Measurements from ENCODE around the gene HOXD9. TPM values are rescaled to one million over a fixed set of nuclear protein-coding genes. Genes with fewer than 3 reads are reported as not detected.
A peak's percentile ranks its signal among the peaks of the same experiment; 100 is the strongest.

HOXD9 gene
- total RNA-seq, 4 donors from 2014 or later: 2.7 to 13.3 (median 7.5) TPM

DNA sequence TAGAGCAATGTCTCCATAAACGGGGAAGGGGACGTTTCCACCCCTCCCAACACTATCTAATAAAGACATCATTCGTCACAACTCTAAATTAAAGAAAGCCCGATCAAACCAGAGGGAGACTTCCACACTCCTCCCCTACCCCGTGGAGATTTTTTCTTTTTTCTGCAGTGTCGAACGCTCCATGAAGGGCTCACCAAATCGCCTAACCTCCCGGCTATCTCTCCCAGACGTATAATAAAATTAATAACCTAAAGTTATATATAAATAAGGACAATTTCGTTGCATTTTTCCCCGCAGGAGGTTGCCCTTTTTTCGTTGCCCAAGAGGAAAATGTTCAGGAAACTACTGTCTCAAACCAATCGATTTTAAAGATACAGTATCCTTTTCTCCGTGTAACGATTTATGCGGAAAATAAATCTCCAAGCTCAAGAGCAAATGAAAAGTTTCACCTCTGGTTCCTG is 41.1 kb upstream of the HOXD9 start:
- TF ChIP-seq POLR2AphosphoS5 (IDR thresholded peaks at IDR 0.05): peak in 1 of 3 donors; percentile 37
- no peak for TF ChIP-seq POLR2A (IDR thresholded peaks at IDR 0.05)
- Histone ChIP-seq H3K27me3 (peaks cover 99% of the 10 kb centered on the region), H3K9me3 (no peaks in the 10 kb centered on the region), H3K36me3 (no peaks in the 10 kb centered on the region), H3K27ac (no peak overlapping the region), H3K4me3 (no peak overlapping the region), H3K4me1 (peaks cover 8 to 48% (median 34%) of the 10 kb centered on the region in 4 donors)
- no peak for DNase-seq
- 9 to 15% methylated on average over 17 of the region's 17 CpGs for WGBS, 2 donors (ENCODE audit: low coverage in 1 of 2)
- intact Hi-C loops (cut with DNase I; ENCODE audit: low total_unique reads): loop anchor here (10.0 kb wide), 2 partner anchors 497 to 827 kb away; no protein-coding TSS in a partner anchor
- in situ Hi-C loops (cut with MboI; ENCODE audit: low pct_ligation_motif_present in 1 of 4, low pct_unique_long_range_greater_than_20kb in 1 of 4, low sequenced_read_pairs in 3 of 4): loop anchor here in 2 of 4 donors (25.0 kb wide), 2 partner anchors 394 to 719 kb away; no protein-coding TSS in a partner anchor

DNA sequence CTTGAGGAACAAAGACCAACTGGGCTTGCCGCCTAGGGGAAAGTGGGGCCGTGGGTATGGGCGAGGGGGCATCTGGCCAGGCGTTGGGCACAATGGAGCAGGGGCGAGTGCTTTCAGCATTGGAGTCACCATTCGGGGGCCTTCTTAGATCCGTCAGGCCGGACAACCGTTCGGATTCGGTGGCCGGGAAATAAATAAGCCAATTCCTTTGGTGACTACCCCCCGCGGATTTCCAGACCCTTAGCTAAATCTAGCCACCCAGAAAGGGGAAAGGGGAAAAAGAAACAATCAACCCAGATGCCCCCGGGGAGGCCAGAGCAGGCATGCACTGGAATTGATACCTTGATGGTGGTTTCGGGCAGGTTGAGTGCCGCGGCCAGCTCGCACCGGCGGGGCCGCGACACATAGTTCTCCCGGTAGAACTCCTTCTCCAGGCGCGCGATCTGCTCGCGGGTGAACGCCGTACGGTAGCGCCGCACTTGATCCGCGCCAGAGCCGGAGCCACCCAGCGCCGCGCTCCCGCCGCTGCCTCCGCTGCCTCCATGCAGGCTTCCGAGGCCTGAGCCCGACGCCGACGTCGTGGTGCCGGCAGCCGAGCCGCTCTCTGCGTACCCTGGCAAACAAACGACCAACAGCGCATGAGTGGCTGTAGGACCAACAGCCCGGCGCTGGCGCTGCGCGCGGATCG is 40.5 kb upstream of the HOXD9 start:
- intact Hi-C loops (cut with DNase I; ENCODE audit: low total_unique reads): loop anchor here (10.0 kb wide), 2 partner anchors 497 to 827 kb away; no protein-coding TSS in a partner anchor
- Histone ChIP-seq H3K27ac (no peak overlapping the region), H3K4me3 (no peak overlapping the region), H3K36me3 (no peaks in the 10 kb centered on the region), H3K27me3 (peaks cover 99% of the 10 kb centered on the region), H3K4me1 (peaks cover 8 to 48% (median 34%) of the 10 kb centered on the region in 4 donors), H3K9me3 (no peaks in the 10 kb centered on the region)
- WGBS, 2 donors (ENCODE audit: low coverage in 1 of 2): 0 to 13% methylated on average over 1 to 62 of the region's 62 CpGs
- no peak for TF ChIP-seq CTCF (IDR thresholded peaks at IDR 0.05)
- TF ChIP-seq POLR2AphosphoS5 (IDR thresholded peaks at IDR 0.05): peak in 1 of 3 donors; percentile 40
- in situ Hi-C loops (cut with MboI; ENCODE audit: low pct_ligation_motif_present in 1 of 4, low pct_unique_long_range_greater_than_20kb in 1 of 4, low sequenced_read_pairs in 3 of 4): loop anchor here in 2 of 4 donors (25.0 kb wide), 2 partner anchors 395 to 720 kb away; no protein-coding TSS in a partner anchor
- no peak for DNase-seq

GRCh38 chr2:176082525-176082823 is 40.0 kb upstream of the HOXD9 start:
- Histone ChIP-seq H3K9me3 (no peaks in the 10 kb centered on the region), H3K36me3 (no peaks in the 10 kb centered on the region), H3K27ac (no peak overlapping the region), H3K4me3 (no peak overlapping the region), H3K4me1 (peaks cover 8 to 48% (median 34%) of the 10 kb centered on the region in 4 donors), H3K27me3 (peaks cover 99% of the 10 kb centered on the region)
- intact Hi-C loops (cut with DNase I; ENCODE audit: low total_unique reads) (loop anchor here (10.0 kb wide), 2 partner anchors 498 to 828 kb away; no protein-coding TSS in a partner anchor), in situ Hi-C loops (cut with MboI; ENCODE audit: low pct_ligation_motif_present in 1 of 4, low pct_unique_long_range_greater_than_20kb in 1 of 4, low sequenced_read_pairs in 3 of 4) (loop anchor here in 2 of 4 donors (25.0 kb wide), 2 partner anchors 395 to 720 kb away; no protein-coding TSS in a partner anchor)
- no peak for DNase-seq
- TF ChIP-seq EP300 (IDR thresholded peaks at IDR 0.05; ENCODE audit: low read depth): no peak
- TF ChIP-seq POLR2AphosphoS5 (IDR thresholded peaks at IDR 0.05): no peak
- no peak for TF ChIP-seq POLR2A (IDR thresholded peaks at IDR 0.05)
- WGBS, 2 donors (ENCODE audit: low coverage in 1 of 2): 15% methylated on average over 6 to 10 of the region's 10 CpGs

GRCh38 chr2:176082824-176083751 is 39.4 kb upstream of the HOXD9 start:
- intact Hi-C loops (cut with DNase I; ENCODE audit: low total_unique reads) (loop anchor here (10.0 kb wide), 2 partner anchors 498 to 828 kb away; no protein-coding TSS in a partner anchor), in situ Hi-C loops (cut with MboI; ENCODE audit: low pct_ligation_motif_present in 1 of 4, low pct_unique_long_range_greater_than_20kb in 1 of 4, low sequenced_read_pairs in 3 of 4) (loop anchor here in 2 of 4 donors (25.0 kb wide), 2 partner anchors 396 to 721 kb away; no protein-coding TSS in a partner anchor)
- 17% methylated on average over 66 of the region's 66 CpGs; no CpG with 5 or more reads in 1 of the 2 donors for WGBS, 2 donors (ENCODE audit: low coverage in 1 of 2)
- Histone ChIP-seq H3K4me1 (peaks cover 8 to 53% (median 38%) of the 10 kb centered on the region in 4 donors), H3K27me3 (peaks cover 99% of the 10 kb centered on the region), H3K9me3 (no peaks in the 10 kb centered on the region), H3K36me3 (no peaks in the 10 kb centered on the region), H3K4me3 (no peak overlapping the region), H3K27ac (no peak overlapping the region)
- TF ChIP-seq POLR2AphosphoS5 (IDR thresholded peaks at IDR 0.05) (no peak), POLR2A (IDR thresholded peaks at IDR 0.05) (no peak), CTCF (IDR thresholded peaks at IDR 0.05) (no peak), EP300 (IDR thresholded peaks at IDR 0.05; ENCODE audit: low read depth) (no peak)
- no peak for DNase-seq

Measured in transverse colon (tissue), 4 donors.